ENCODE data around the gene LAMB2.
A peak's percentile ranks its signal among the peaks of the same experiment; 100 is the strongest.

LAMB2 gene

DNA sequence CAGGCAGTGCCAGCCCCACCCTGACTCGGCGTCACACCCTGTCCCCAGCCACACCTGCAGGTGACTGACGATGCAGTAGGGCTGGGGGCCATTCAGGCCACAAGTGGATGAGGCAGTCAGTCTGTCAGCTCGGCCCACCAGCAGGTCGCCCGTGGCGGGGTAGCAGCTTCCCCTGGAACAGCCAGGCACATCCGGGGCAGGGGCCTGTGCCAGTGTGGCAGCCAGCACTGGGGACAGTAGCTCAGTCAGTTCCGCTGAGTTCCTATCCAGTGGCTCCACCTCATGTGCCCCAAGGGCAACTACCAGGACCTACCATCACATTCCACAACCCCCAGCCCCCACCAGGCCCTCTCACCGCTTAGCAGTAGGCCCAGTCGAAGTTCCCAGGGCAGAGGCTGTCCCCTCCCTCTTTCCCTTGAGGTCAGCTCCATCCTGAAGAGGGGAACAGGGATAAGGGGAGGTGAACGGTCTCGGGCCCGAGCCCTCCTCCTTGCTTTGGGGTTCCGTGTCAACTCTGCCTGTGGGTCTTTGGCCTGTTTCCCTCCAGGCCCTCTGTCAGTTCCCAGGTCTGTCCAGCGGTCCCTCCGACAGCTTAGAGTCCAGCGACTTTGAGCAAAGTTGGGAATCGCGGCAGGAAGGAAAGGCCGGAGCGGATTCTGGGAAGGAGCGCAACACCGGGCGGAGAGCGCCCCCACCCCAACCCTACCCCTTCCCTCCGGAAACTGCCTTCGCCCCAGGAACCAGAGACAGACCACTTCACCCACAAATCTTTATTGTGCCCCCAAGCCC is at the start of gene LAMB2:
Gene LAMB2 (minus strand): TSS at position 614 of the 789 bp plus-strand sequence. CDS start 183 bp downstream, at position 431.
- peak within 1 kb of the TSS; percentile 88 for H3K4me3 ChIP-seq (ENCODE audit: low read length)
- H3K27me3 ChIP-seq (ENCODE audit: control insufficient read depth, insufficient read depth, low read length) = no peaks in the 10 kb centered on the region
- H3K36me3 ChIP-seq (ENCODE audit: control insufficient read depth, insufficient read depth, low read length) = peaks cover 2% of the 10 kb centered on the region
- peaks cover 12% of the 10 kb centered on the region for H3K4me1 ChIP-seq (ENCODE audit: control insufficient read depth, insufficient read depth, low read length)
- H3K9ac ChIP-seq (ENCODE audit: low read length) = peak within 1 kb of the TSS; percentile 41
- H3K27ac ChIP-seq (ENCODE audit: low read depth, low read length) = peak within 1 kb of the TSS; percentile 91

GRCh38 chr3:49181351-49181750 is 48.5 kb upstream of the LAMB2 start:
- H3K4me3 ChIP-seq (ENCODE audit: low read length) = no peak overlapping the region

GRCh38 chr3:49180116-49180515 is 47.3 kb upstream of the LAMB2 start:
- no peak overlapping the region for H3K27ac ChIP-seq (ENCODE audit: low read depth, low read length)
- H3K4me3 ChIP-seq (ENCODE audit: low read length) = no peak overlapping the region
- peaks cover 10% of the 10 kb centered on the region for H3K36me3 ChIP-seq (ENCODE audit: control insufficient read depth, insufficient read depth, low read length)
- no peaks in the 10 kb centered on the region for H3K27me3 ChIP-seq (ENCODE audit: control insufficient read depth, insufficient read depth, low read length)
- no peak overlapping the region for H3K9ac ChIP-seq (ENCODE audit: low read length)
- no peaks in the 10 kb centered on the region for H3K4me1 ChIP-seq (ENCODE audit: control insufficient read depth, insufficient read depth, low read length)

More at GRCh38 chr3:49181351-49181750, 48.5 kb upstream of the LAMB2 start:
- H3K9ac ChIP-seq (ENCODE audit: low read length) = no peak overlapping the region
- H3K27ac ChIP-seq (ENCODE audit: low read depth, low read length) = no peak overlapping the region
- no peaks in the 10 kb centered on the region for H3K4me1 ChIP-seq (ENCODE audit: control insufficient read depth, insufficient read depth, low read length)
- H3K27me3 ChIP-seq (ENCODE audit: control insufficient read depth, insufficient read depth, low read length) = no peaks in the 10 kb centered on the region
- peaks cover under 1% of the 10 kb centered on the region for H3K36me3 ChIP-seq (ENCODE audit: control insufficient read depth, insufficient read depth, low read length)

DNA sequence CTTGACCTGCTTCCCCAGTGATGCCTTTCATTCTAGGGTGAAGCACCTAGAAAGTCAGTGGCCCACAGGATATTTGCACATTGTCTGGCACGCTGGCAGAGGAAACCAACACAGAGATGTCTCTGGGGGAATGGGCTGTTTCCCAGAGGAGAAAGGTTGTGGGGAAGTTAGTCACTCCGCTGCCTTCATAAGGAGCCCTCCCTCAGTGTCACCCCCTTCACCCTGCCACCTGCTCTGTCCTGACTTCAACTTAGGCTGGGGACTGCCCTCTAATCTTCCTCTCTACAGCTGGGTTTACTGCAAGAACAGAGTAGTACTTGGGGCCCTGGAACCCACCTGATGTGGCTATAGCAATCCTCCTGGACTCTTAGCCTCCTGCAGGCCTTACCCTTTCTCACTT is 44.2 kb upstream of the LAMB2 start:
- Histone ChIP-seq H3K36me3 (ENCODE audit: control insufficient read depth, insufficient read depth, low read length) (peaks cover 14% of the 10 kb centered on the region), H3K4me1 (ENCODE audit: control insufficient read depth, insufficient read depth, low read length) (peaks cover 20% of the 10 kb centered on the region), H3K27ac (ENCODE audit: low read depth, low read length) (no peak overlapping the region)

GRCh38 chr3:49175530-49175929 is 42.7 kb upstream of the LAMB2 start:
- peaks cover 14% of the 10 kb centered on the region for H3K36me3 ChIP-seq (ENCODE audit: control insufficient read depth, insufficient read depth, low read length)
- no peak overlapping the region for H3K4me3 ChIP-seq (ENCODE audit: low read length)
- H3K27ac ChIP-seq (ENCODE audit: low read depth, low read length) = no peak overlapping the region
- H3K27me3 ChIP-seq (ENCODE audit: control insufficient read depth, insufficient read depth, low read length) = no peaks in the 10 kb centered on the region
- no peak overlapping the region for H3K9ac ChIP-seq (ENCODE audit: low read length)
- H3K4me1 ChIP-seq (ENCODE audit: control insufficient read depth, insufficient read depth, low read length) = peaks cover 25% of the 10 kb centered on the region

More for the DNA sequence above, 44.2 kb upstream of the LAMB2 start:
- H3K27me3 ChIP-seq (ENCODE audit: control insufficient read depth, insufficient read depth, low read length) = no peaks in the 10 kb centered on the region
- H3K4me3 ChIP-seq (ENCODE audit: low read length) = no peak overlapping the region
- no peak overlapping the region for H3K9ac ChIP-seq (ENCODE audit: low read length)

- Histone ChIP-seq H3K9ac (ENCODE audit: low read length) (no peak overlapping the region), H3K27me3 (ENCODE audit: control insufficient read depth, insufficient read depth, low read length) (no peaks in the 10 kb centered on the region), H3K4me1 (ENCODE audit: control insufficient read depth, insufficient read depth, low read length) (peaks cover 25% of the 10 kb centered on the region), H3K4me3 (ENCODE audit: low read length) (no peak overlapping the region), H3K27ac (ENCODE audit: low read depth, low read length) (no peak overlapping the region), H3K36me3 (ENCODE audit: control insufficient read depth, insufficient read depth, low read length) (peaks cover 14% of the 10 kb centered on the region)
These were observed 41.6 kb upstream of the LAMB2 start for GRCh38 chr3:49174397-49174985.

DNA sequence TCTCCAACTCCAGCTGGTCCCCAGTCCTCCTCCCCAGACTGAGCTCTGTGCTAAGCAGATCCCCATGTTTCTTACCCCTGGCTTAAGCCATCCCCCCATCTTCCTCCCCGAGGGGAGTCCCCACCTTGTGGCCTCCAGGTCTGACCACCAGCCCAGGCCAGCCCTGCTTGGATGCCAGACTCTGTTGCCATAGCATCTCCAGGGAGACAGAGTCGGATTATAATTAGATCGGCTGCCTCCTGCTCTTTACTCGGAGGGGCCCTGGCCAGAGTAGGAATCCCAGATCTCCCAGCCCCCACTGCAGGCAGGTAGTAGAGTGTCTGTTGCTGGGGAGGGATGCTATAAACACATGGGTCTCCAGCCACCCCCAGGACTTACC is 40.9 kb upstream of the LAMB2 start:
- no peaks in the 10 kb centered on the region for H3K27me3 ChIP-seq (ENCODE audit: control insufficient read depth, insufficient read depth, low read length)
- peaks cover 25% of the 10 kb centered on the region for H3K4me1 ChIP-seq (ENCODE audit: control insufficient read depth, insufficient read depth, low read length)
- H3K36me3 ChIP-seq (ENCODE audit: control insufficient read depth, insufficient read depth, low read length) = peaks cover 14% of the 10 kb centered on the region
- peak overlapping the region; percentile 91 for H3K4me3 ChIP-seq (ENCODE audit: low read length)
- peak overlapping the region; percentile 95 for H3K27ac ChIP-seq (ENCODE audit: low read depth, low read length)
- H3K9ac ChIP-seq (ENCODE audit: low read length) = peak overlapping the region; percentile 35

- Histone ChIP-seq H3K4me3 (ENCODE audit: low read length) (peak overlapping the region; percentile 91), H3K36me3 (ENCODE audit: control insufficient read depth, insufficient read depth, low read length) (peaks cover 14% of the 10 kb centered on the region), H3K27me3 (ENCODE audit: control insufficient read depth, insufficient read depth, low read length) (no peaks in the 10 kb centered on the region), H3K4me1 (ENCODE audit: control insufficient read depth, insufficient read depth, low read length) (peaks cover 25% of the 10 kb centered on the region), H3K27ac (ENCODE audit: low read depth, low read length) (peak overlapping the region; percentile 95), H3K9ac (ENCODE audit: low read length) (peak overlapping the region; percentile 35)
These were observed 40.4 kb upstream of the LAMB2 start for GRCh38 chr3:49173116-49173791.

DNA sequence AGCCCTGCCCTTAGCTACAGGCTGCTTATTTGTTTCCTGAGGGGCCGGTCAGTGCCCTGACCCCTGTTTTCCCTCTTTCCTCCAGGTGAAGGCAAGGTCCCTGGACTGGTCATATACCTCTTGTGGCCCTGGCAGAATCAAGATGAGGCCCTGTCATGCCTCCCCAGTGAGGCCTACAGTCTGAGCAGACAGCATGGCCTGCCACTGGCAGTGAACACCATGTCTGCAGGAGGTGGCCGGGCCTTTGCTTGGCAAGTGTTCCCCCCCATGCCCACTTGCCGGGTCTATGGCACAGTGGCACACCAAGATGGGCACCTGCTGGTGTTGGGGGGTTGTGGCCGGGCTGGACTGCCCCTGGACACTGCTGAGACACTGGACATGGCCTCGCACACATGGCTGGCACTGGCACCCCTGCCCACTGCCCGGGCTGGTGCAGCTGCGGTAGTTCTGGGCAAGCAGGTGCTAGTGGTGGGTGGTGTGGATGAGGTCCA is 39.7 kb upstream of the LAMB2 start:
- Histone ChIP-seq H3K4me3 (ENCODE audit: low read length) (peak overlapping the region; percentile 91), H3K9ac (ENCODE audit: low read length) (peak overlapping the region; percentile 76), H3K27me3 (ENCODE audit: control insufficient read depth, insufficient read depth, low read length) (no peaks in the 10 kb centered on the region), H3K27ac (ENCODE audit: low read depth, low read length) (peak overlapping the region; percentile 95), H3K36me3 (ENCODE audit: control insufficient read depth, insufficient read depth, low read length) (peaks cover 14% of the 10 kb centered on the region), H3K4me1 (ENCODE audit: control insufficient read depth, insufficient read depth, low read length) (peaks cover 25% of the 10 kb centered on the region)

DNA sequence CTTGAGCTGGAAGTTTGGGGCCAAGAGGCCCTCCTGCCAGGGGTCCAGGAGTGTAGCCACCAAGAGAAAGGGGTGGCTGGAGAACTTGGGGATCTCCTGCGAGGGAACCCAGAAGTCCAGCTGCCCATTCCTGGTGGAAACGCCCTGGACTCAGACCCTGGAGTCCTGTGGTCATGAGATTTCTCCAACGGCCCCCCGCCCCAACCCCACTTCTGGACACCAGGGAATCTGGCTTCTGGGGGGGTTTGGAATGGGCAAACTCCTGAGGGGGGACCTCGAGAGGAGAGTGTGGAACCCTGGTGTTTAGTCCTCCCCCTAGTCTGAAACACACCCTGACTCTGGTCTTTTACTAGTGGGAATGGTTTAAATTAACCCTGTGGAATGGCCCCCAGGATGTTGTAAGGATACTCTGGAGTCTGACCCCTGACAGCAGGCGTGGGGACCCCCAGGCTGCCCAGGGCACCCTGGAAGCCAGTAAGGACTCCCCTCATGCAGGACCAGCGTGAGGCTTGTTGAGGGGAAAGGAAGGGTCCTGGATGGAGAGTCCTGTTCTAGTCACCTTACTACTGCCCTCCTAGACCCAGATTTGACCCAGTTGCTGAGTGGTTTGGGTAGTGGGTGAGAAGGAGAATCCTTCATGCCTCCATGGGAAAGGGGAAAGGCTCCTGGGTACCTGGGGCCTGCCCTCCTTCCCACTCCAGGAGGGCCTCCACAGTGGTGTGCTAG is 39.1 kb upstream of the LAMB2 start:
- Histone ChIP-seq H3K36me3 (ENCODE audit: control insufficient read depth, insufficient read depth, low read length) (peaks cover 14% of the 10 kb centered on the region), H3K9ac (ENCODE audit: low read length) (peak overlapping the region; percentile 76), H3K27me3 (ENCODE audit: control insufficient read depth, insufficient read depth, low read length) (no peaks in the 10 kb centered on the region), H3K27ac (ENCODE audit: low read depth, low read length) (peak overlapping the region; percentile 95), H3K4me1 (ENCODE audit: control insufficient read depth, insufficient read depth, low read length) (peaks cover 25% of the 10 kb centered on the region), H3K4me3 (ENCODE audit: low read length) (peak overlapping the region; percentile 91)

DNA sequence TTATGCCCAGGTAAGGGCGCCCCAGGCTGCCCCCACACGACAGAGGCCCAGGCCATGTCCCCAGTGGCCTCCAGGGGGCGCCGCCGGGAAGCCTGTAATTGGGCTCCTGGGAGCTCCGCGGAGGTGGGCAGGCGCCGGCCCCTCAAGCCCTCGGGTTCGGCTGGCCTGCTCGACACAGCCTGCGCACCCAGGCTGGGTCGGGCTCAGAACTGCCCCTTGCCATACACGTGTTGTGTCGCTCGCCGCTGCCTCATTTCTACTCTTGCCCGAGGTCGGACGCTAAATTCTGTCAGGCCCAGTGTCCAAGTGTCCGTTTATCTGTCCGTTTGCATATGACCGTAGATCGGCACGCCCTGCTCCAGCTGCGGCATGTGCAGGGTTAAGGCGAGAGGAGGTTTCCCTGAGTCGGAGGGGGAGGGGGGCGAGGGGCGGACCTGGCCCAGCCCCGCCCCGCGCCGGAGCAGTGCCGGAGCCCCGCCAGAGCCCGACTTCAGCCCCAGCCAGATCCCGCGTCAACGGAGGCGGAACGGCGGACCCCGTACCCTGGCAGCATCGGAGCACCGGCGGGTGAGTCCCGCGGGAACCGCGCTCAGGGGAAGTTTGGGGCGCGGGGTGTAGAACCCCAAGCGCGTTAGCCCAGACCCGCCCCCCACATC is 38.4 kb upstream of the LAMB2 start, which contains the start of gene KLHDC8B:
Gene KLHDC8B (plus strand): TSS at position 480 of the 656 bp plus-strand sequence. CDS start 1,172 bp downstream, outside the sequence.
- Histone ChIP-seq H3K36me3 (ENCODE audit: control insufficient read depth, insufficient read depth, low read length) (peaks cover 13% of the 10 kb centered on the region), H3K4me1 (ENCODE audit: control insufficient read depth, insufficient read depth, low read length) (peaks cover 30% of the 10 kb centered on the region), H3K9ac (ENCODE audit: low read length) (peak within 1 kb of the TSS; percentile 88), H3K4me3 (ENCODE audit: low read length) (peak within 1 kb of the TSS; percentile 91), H3K27ac (ENCODE audit: low read depth, low read length) (peak within 1 kb of the TSS; percentile 95), H3K27me3 (ENCODE audit: control insufficient read depth, insufficient read depth, low read length) (no peaks in the 10 kb centered on the region)

All from rectal smooth muscle tissue (tissue), 1 donor.